Measurements from ENCODE around the gene DTNB. TPM values are rescaled to one million over a fixed set of nuclear protein-coding genes. Genes with fewer than 3 reads are reported as not detected.

Gene DTNB
- total and polyA plus RNA-seq, 7 donors = 2.4 to 7.8 (median 4.8) TPM

DNA sequence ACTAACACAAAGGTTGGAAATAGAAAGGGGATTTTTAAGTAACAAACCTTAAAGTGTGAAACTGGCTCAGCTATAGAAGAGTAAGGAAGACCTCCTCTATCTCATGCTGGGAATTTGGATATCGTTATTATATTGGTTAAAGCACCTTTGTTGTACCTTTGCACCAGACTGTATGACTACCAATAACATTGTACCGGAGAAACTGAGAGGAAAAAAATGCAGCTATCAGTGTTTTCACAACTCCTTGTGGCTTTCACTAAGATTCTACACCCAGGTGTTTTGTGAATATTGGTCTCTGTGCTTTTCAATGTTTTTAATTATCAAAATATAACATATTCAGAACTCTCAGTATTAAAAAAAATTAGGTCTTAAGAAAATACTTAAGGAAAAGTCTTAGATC is 48.7 kb downstream of the DTNB start:
- no peaks in the 10 kb centered on the region for H3K9me3 ChIP-seq
- DNase-seq = no peak
- WGBS, 2 donors = 90 to 93% methylated on average over 2 of the region's 2 CpGs
- H3K27ac ChIP-seq = no peak overlapping the region
- H3K4me1 ChIP-seq = no peaks in the 10 kb centered on the region
- no peaks in the 10 kb centered on the region for H3K27me3 ChIP-seq
- no peaks in the 10 kb centered on the region for H3K36me3 ChIP-seq
- TF ChIP-seq EP300 (IDR thresholded peaks at IDR 0.05) (no peak), POLR2A (IDR thresholded peaks at IDR 0.05) (no peak), POLR2AphosphoS5 (IDR thresholded peaks at IDR 0.05) (no peak)
- TF ChIP-seq, protein P1, sequence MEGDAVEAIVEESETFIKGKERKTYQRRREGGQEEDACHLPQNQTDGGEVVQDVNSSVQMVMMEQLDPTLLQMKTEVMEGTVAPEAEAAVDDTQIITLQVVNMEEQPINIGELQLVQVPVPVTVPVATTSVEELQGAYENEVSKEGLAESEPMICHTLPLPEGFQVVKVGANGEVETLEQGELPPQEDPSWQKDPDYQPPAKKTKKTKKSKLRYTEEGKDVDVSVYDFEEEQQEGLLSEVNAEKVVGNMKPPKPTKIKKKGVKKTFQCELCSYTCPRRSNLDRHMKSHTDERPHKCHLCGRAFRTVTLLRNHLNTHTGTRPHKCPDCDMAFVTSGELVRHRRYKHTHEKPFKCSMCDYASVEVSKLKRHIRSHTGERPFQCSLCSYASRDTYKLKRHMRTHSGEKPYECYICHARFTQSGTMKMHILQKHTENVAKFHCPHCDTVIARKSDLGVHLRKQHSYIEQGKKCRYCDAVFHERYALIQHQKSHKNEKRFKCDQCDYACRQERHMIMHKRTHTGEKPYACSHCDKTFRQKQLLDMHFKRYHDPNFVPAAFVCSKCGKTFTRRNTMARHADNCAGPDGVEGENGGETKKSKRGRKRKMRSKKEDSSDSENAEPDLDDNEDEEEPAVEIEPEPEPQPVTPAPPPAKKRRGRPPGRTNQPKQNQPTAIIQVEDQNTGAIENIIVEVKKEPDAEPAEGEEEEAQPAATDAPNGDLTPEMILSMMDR (IDR thresholded peaks at IDR 0.05) = no peak
- H3K4me3 ChIP-seq = no peak overlapping the region
- intact Hi-C loops (cut with DNase I) = no loop called here

DNA sequence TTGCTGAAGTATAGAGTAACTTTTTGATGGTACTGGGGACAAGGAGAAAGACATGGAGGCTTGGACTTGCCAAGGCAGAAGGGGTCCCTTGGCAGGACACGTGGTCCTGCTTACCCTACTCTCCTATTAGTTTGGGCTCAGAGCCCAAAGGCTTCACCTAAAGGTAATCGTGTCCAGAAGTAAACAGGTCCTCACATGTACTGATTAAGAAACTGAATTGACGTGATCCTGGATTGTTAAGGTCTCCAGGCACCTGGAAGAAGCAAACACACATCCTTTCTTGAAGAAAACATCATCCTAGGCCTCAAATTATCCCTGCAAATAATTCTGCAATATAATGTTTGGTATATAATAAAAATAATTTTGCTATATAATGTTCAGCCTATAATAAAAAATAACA is 50.0 kb downstream of the DTNB start:
- Histone ChIP-seq H3K4me1 (peaks cover 0 to under 1% (median 0%) of the 10 kb centered on the region in 4 donors), H3K36me3 (no peaks in the 10 kb centered on the region), H3K27me3 (no peaks in the 10 kb centered on the region), H3K9me3 (no peaks in the 10 kb centered on the region), H3K4me3 (no peak overlapping the region), H3K27ac (no peak overlapping the region)
- TF ChIP-seq EP300 (IDR thresholded peaks at IDR 0.05) (no peak), POLR2A (IDR thresholded peaks at IDR 0.05) (no peak), POLR2AphosphoS5 (IDR thresholded peaks at IDR 0.05) (no peak)
- TF ChIP-seq, protein P1 (IDR thresholded peaks at IDR 0.05) = no peak
- no peak for DNase-seq
- WGBS, 2 donors = 91 to 93% methylated on average over 3 of the region's 3 CpGs
- intact Hi-C loops (cut with DNase I) = no loop called here

- H3K36me3 ChIP-seq = no peaks in the 10 kb centered on the region
- 86 to 88% methylated on average over 4 of the region's 4 CpGs for WGBS, 2 donors
These were observed 52.7 kb downstream of the DTNB start for GRCh38 chr2:25620711-25621110.

DNA sequence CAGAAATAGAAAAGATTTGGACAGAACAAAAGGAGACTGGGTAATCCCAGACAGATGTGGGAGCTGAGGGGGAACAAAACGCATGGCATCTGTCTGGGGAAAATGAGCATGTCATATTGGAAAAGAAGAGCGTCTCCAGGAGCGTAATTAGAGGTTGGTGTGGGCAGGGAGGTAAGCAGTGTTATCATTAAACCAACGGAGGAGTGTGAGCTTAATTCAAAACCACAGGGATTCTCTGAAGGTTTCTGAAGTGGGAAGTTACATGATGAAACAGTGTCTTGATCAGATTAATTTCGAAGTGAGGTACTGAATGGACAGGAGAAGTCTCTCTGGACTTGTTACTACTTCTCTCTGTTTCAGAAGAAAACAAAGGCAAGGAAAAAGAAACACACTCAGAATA is 53.3 kb downstream of the DTNB start:
- WGBS, 2 donors = 83 to 88% methylated on average over 5 of the region's 5 CpGs
- intact Hi-C loops (cut with DNase I) = no loop called here
- no peak overlapping the region for H3K27ac ChIP-seq
- no peak overlapping the region for H3K4me3 ChIP-seq
- no peak for DNase-seq
- TF ChIP-seq, protein P1 (IDR thresholded peaks at IDR 0.05) = no peak
- TF ChIP-seq POLR2AphosphoS5 (IDR thresholded peaks at IDR 0.05) (no peak), EP300 (IDR thresholded peaks at IDR 0.05) (no peak), POLR2A (IDR thresholded peaks at IDR 0.05) (no peak)
- H3K9me3 ChIP-seq = no peaks in the 10 kb centered on the region
- H3K27me3 ChIP-seq = no peaks in the 10 kb centered on the region
- peaks cover 0 to 5% (median 0%) of the 10 kb centered on the region in 4 donors for H3K4me1 ChIP-seq
- H3K36me3 ChIP-seq = no peaks in the 10 kb centered on the region

More at GRCh38 chr2:25620711-25621110, 52.7 kb downstream of the DTNB start:
- no peaks in the 10 kb centered on the region for H3K27me3 ChIP-seq
- H3K4me1 ChIP-seq = peaks cover 0 to 5% (median 0%) of the 10 kb centered on the region in 4 donors
- intact Hi-C loops (cut with DNase I) = no loop called here
- no peak overlapping the region for H3K4me3 ChIP-seq
- no peaks in the 10 kb centered on the region for H3K9me3 ChIP-seq
- DNase-seq = no peak
- TF ChIP-seq, protein P1 (IDR thresholded peaks at IDR 0.05) = no peak
- TF ChIP-seq POLR2A (IDR thresholded peaks at IDR 0.05) (no peak), POLR2AphosphoS5 (IDR thresholded peaks at IDR 0.05) (no peak), EP300 (IDR thresholded peaks at IDR 0.05) (no peak)
- H3K27ac ChIP-seq = no peak overlapping the region

GRCh38 chr2:25619185-25619584 is 54.2 kb downstream of the DTNB start:
- TF ChIP-seq POLR2A (IDR thresholded peaks at IDR 0.05) (no peak), POLR2AphosphoS5 (IDR thresholded peaks at IDR 0.05) (no peak), EP300 (IDR thresholded peaks at IDR 0.05) (no peak)
- TF ChIP-seq, protein P1 (IDR thresholded peaks at IDR 0.05) = no peak
- peaks cover 0 to 5% (median 0%) of the 10 kb centered on the region in 4 donors for H3K4me1 ChIP-seq
- no peaks in the 10 kb centered on the region for H3K27me3 ChIP-seq
- no peak overlapping the region for H3K4me3 ChIP-seq
- no peak for DNase-seq
- 32 to 74% methylated on average over 4 of the region's 4 CpGs for WGBS, 2 donors
- H3K9me3 ChIP-seq = no peaks in the 10 kb centered on the region
- no peak overlapping the region for H3K27ac ChIP-seq
- intact Hi-C loops (cut with DNase I) = no loop called here
- no peaks in the 10 kb centered on the region for H3K36me3 ChIP-seq
